GM12873 (cell line): ENCODE measurements around the gene ITGB7.

ENCODE experiments used
- TF ChIP-seq, protein P1 (sequence below): IDR thresholded peaks from 2 replicates; pipeline ENCODE4 v1.5.1; 2012; ENCODE audit warnings: low read depth, mild to moderate bottlenecking, moderate library complexity, low read length, control low read depth; ENCODE audit not compliant: insufficient read depth; ENCODE audit errors: missing control alignments

ITGB7 gene

GRCh38 chr12:53207042-53207441 lies at the start of gene ITGB7:
Gene ITGB7, minus strand, starts transcription at chr12:53207251. Its CDS starts 6,808 bp downstream, at chr12:53200443.
- TF ChIP-seq, protein P1, sequence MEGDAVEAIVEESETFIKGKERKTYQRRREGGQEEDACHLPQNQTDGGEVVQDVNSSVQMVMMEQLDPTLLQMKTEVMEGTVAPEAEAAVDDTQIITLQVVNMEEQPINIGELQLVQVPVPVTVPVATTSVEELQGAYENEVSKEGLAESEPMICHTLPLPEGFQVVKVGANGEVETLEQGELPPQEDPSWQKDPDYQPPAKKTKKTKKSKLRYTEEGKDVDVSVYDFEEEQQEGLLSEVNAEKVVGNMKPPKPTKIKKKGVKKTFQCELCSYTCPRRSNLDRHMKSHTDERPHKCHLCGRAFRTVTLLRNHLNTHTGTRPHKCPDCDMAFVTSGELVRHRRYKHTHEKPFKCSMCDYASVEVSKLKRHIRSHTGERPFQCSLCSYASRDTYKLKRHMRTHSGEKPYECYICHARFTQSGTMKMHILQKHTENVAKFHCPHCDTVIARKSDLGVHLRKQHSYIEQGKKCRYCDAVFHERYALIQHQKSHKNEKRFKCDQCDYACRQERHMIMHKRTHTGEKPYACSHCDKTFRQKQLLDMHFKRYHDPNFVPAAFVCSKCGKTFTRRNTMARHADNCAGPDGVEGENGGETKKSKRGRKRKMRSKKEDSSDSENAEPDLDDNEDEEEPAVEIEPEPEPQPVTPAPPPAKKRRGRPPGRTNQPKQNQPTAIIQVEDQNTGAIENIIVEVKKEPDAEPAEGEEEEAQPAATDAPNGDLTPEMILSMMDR = no peak

DNA sequence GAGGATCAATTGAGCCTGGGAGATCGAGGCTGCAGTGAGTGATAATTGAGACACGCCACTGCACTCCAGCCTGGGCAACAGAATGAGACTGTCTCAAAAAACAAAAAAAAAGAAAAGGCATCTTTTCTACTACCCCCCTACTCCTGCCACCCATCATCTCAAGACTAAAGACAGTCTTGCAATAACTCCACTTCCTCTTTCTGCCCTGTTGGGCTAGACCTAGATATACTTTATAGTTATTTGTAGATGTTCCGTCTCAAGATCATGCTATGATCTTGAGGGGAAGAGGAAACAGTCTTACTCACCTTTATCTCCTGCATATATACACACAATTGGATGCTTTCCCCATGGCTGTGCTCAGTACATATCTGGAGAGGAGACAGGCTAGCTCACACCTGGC lies 48.9 kb upstream of the ITGB7 start:
- TF ChIP-seq, protein P1 = no peak

DNA sequence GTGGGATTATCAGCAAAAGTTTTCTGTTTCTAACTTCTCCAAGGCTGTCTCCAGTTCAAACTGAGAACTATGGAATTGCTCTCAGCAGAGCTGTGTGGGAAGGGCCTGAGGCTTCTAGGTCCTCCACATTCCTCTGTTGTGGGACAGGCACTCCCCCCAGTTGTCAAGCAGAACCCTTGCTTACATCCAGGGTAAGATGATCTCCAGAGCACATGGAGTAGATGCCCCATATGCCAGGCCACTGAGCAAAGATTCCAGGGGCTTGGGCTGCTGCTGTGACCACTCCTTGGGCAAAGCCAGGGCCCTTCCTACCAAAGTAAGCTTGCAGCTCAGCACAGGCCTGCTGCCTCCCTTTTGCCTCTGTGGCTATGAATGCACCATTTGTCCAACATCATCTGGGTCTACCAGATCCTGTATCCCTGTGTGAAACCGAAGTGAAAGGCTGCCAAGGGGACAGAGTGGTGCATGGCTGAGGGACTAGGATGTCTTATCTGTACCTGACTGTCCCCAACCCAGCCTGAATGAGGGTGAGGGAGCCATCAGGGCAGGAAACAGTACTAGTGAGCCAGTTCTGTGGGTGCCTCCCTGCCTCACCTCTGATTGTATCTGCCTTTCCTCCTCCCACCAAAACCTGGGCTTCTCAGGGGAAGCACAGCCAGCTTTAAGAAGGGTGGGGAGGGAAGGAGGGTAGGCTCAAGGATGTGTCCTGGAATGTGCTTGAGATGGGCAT lies 47.9 kb upstream of the ITGB7 start:
- TF ChIP-seq, protein P1 = no peak

DNA sequence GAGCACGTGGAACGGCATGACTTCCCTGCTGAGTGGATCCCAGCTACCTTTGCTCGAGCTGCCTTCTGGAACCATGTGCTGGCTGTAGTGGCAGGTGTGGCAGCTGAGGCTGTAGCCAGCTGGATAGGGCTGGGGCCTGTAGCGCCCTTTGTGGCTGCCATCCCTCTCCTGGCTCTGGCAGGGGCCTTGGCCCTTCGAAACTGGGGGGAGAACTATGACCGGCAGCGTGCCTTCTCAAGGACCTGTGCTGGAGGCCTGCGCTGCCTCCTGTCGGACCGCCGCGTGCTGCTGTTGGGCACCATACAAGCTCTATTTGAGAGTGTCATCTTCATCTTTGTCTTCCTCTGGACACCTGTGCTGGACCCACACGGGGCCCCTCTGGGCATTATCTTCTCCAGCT lies 46.2 kb upstream of the ITGB7 start:
- TF ChIP-seq, protein P1 = no peak

DNA sequence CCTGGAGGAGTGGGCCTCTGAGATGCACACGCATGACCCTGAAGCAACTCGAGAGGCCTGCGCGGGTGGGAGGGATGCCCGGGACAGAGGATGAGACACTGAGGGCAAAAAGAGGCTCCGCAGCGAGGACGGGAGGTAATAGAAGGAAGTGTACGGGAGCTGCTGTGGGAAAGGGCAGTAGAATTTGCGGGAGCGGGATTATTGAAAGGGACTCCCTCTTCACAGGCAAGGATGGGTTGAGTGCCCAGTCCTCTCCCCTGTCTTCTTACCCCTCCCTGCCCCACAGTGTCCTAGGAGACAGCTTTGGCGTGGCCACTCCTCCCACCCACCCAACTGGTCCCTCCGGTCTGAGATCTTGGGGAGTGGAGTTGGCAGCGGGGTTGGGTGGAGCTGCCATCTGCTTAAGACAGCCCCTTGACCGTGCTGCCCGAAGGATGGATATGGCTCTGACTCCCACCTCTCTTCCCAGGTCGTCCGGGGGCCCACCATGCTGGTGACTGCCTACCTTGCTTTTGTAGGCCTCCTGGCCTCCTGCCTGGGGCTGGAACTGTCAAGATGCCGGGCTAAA lies 45.4 kb upstream of the ITGB7 start:
- TF ChIP-seq, protein P1 = no peak

GRCh38 chr12:53251477-53252348 lies 44.7 kb upstream of the ITGB7 start:
- TF ChIP-seq, protein P1 = peak; percentile 55

DNA sequence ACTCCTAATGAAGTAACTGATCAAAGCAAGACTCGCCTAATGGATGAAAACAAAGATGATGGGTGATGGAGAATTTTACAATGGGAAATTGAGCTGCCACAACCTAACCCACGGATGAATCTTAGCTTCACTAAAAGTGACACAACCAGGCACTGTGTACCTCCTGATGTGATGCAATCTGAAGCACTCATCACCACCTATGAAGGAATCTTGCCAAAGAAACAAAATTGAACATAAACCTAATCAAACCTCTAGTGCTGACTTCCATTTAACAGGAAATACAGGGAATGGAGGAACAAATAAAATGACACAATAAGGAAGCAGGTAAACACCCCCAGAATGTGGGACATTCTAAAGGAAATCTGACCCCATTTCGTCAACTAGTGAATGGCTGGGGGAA lies 38.2 kb upstream of the ITGB7 start:
- TF ChIP-seq, protein P1 = no peak
